Choroid plexus epithelial cell (primary cell): ENCODE results near the gene MYD88.

Experiments used
- DNase-seq: peaks from one replicate; pipeline ENCODE4 v3.0.0-alpha.2; 2010; ENCODE audit warnings: low read depth
- H3K4me3 ChIP-seq: 2 replicates; pipeline ENCODE4 v1.5.1; 2011; ENCODE audit warnings: low read depth, mild to moderate bottlenecking, control low read depth, low read length, moderate library complexity
- TF ChIP-seq, protein P1 (sequence below): conservative IDR thresholded peaks from 2 replicates; pipeline ENCODE4 v1.5.1; 2011; ENCODE audit warnings: low read depth, mild to moderate bottlenecking, control low read depth, inconsistent platforms, low read length, moderate library complexity

MYD88 gene

DNA sequence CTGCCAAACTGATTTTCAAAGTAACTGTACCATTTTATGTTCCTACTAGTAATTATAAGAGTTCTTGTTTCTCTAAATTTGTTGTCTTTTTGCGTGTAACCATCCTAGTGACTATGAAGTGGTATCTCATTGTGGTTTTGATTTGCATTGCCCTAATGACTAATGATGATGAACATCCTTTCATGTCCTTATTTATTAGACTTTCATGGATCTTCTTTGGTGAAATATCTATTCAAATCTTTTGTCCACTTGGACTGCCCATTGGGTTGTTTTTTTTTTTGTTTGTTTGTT, 30.5 kb downstream of the MYD88 start:
- DNase-seq, result no peak
- TF ChIP-seq, protein P1, sequence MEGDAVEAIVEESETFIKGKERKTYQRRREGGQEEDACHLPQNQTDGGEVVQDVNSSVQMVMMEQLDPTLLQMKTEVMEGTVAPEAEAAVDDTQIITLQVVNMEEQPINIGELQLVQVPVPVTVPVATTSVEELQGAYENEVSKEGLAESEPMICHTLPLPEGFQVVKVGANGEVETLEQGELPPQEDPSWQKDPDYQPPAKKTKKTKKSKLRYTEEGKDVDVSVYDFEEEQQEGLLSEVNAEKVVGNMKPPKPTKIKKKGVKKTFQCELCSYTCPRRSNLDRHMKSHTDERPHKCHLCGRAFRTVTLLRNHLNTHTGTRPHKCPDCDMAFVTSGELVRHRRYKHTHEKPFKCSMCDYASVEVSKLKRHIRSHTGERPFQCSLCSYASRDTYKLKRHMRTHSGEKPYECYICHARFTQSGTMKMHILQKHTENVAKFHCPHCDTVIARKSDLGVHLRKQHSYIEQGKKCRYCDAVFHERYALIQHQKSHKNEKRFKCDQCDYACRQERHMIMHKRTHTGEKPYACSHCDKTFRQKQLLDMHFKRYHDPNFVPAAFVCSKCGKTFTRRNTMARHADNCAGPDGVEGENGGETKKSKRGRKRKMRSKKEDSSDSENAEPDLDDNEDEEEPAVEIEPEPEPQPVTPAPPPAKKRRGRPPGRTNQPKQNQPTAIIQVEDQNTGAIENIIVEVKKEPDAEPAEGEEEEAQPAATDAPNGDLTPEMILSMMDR, result no peak
- H3K4me3 ChIP-seq, result no peak overlapping the region

DNA sequence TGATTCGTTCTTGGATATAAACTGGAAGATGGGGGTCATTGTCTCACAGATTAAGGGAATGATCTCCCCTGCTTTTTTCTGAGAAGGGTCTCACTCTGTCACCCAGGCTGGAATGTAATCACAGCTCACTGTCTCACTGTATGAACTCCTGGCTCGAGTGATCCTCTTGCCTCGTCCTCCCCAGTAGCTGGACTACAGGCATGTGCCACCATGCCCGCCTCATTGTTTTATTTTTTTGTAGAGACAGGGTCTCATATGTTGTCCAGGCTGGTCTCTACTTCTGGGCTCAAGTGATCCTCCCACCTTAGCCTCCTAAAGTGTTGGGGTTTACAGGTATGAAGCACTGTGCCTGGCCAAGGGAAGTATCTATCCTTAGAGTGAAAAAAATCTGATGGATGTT, 32.3 kb downstream of the MYD88 start:
- DNase-seq, result no peak
- no peak overlapping the region for H3K4me3 ChIP-seq
- TF ChIP-seq, protein P1, result no peak

DNA sequence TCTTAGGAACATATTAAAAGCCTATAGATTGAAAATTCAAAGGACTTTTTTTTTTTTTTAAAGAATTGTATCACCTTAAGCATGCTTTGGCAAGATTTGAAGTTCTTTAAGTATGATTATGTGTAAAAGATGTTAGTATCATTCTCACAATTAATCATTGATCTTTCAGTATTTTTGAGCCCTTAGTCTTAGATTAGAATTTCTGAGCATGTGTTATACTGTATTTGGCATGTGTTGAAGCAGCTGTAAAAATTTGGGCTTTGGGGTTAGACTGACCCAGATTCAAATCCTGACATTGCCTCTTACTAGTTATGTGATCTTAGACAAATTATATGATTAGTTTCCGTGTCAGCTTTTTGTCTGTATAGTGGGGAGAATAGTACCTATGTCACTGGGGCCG, 33.2 kb downstream of the MYD88 start:
- TF ChIP-seq, protein P1, result no peak
- DNase-seq, result no peak
- H3K4me3 ChIP-seq, result no peak overlapping the region

GRCh38 chr3:38173834-38174418, 35.5 kb downstream of the MYD88 start:
- DNase-seq, result no peak
- no peak overlapping the region for H3K4me3 ChIP-seq

DNA sequence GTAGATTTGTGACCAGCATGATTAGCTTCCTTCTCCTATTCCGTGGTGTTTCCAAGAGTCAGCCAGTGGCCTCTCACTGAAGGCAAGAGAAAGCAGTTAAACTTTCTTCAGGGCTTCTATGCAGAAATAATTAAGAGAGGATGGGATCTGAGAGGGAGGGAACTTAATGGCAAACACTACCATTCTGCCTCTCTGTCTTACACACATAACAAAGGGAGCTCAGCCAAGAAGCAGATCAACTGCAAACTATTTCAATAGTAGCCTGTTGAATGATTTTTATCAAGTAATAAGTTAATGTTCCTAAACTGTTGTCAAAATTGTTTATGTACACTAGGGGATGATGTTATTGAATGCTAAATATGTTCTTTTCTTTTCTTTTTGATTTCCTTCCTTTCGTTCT, 38.7 kb downstream of the MYD88 start:
- DNase-seq, result no peak
- TF ChIP-seq, protein P1, result no peak
- H3K4me3 ChIP-seq, result no peak overlapping the region

More at GRCh38 chr3:38173834-38174418, 35.5 kb downstream of the MYD88 start:
- TF ChIP-seq, protein P1, result no peak

- TF ChIP-seq, protein P1, result no peak
- DNase-seq, result no peak
- no peak overlapping the region for H3K4me3 ChIP-seq
These were observed 48.3 kb downstream of the MYD88 start for GRCh38 chr3:38186781-38187180.

- H3K4me3 ChIP-seq, result no peak overlapping the region
- no peak for DNase-seq
- TF ChIP-seq, protein P1, result no peak
These were observed 52.0 kb downstream of the MYD88 start for GRCh38 chr3:38190481-38190881.
